GM23338 (cell line): Measurements from ENCODE around the gene CSF1R. TPM values are rescaled to one million over a fixed set of nuclear protein-coding genes. Genes with fewer than 3 reads are reported as not detected.

Source experiments
- ATAC-seq: fragments of 200-7000 bp; cut with Tn5 transposase; 3 replicates; pipeline ENCODE4 v1.9.1; 2020
- DNase-seq: peaks from one replicate; pipeline ENCODE4 v3.0.0-alpha.2; 2015; ENCODE audit warnings: low spot score
- H2AFZ ChIP-seq: fragments of 200-600 bp; sonication (generic); 2 replicates; pipeline ENCODE4 v1.8.0; 2016; ENCODE audit warnings: antibody characterized with exemption, mild to moderate bottlenecking, moderate library complexity
- H3F3A ChIP-seq: fragments of 200-600 bp; sonication (generic); replicated peaks from 2 replicates; pipeline ENCODE4 v1.8.0; 2017; ENCODE audit warnings: antibody characterized with exemption, mixed run types, low read depth
- H3K27ac ChIP-seq: fragments of 200-600 bp; sonication (generic); 2 replicates; pipeline ENCODE4 v1.6.1; 2016; ENCODE audit warnings: low read depth
- H3K27me3 ChIP-seq: fragments of 200-600 bp; sonication (generic); 2 replicates; pipeline ENCODE4 v1.8.0; 2016; ENCODE audit warnings: mild to moderate bottlenecking, mixed run types, moderate library complexity; ENCODE audit not compliant: insufficient read depth
- H3K36me3 ChIP-seq: fragments of 200-600 bp; sonication (generic); 2 replicates; pipeline ENCODE4 v1.8.0; 2016; ENCODE audit warnings: mild to moderate bottlenecking; ENCODE audit not compliant: insufficient read depth
- H3K4me1 ChIP-seq: fragments of 200-600 bp; sonication (generic); 2 replicates; pipeline ENCODE4 v1.8.0; 2016; ENCODE audit warnings: mild to moderate bottlenecking, moderate library complexity; ENCODE audit not compliant: insufficient read depth
- H3K4me2 ChIP-seq: fragments of 200-600 bp; sonication (generic); 2 replicates; pipeline ENCODE4 v1.7.1; 2017; ENCODE audit warnings: mixed run types
- H3K4me3 ChIP-seq: fragments of 200-600 bp; sonication (generic); 2 replicates; pipeline ENCODE4 v1.6.1; 2016; ENCODE audit warnings: mixed run types
- H3K79me2 ChIP-seq: fragments of 200-600 bp; sonication (generic); replicated peaks from 2 replicates; pipeline ENCODE4 v1.8.0; 2017; ENCODE audit warnings: mild to moderate bottlenecking; ENCODE audit not compliant: insufficient read depth
- H3K9me2 ChIP-seq: fragments of 200-600 bp; sonication (generic); 2 replicates; pipeline ENCODE4 v1.8.0; 2017; ENCODE audit not compliant: insufficient read depth
- H4K20me1 ChIP-seq: fragments of 200-600 bp; sonication (generic); replicated peaks from 2 replicates; pipeline ENCODE4 v1.8.0; 2017; ENCODE audit warnings: mild to moderate bottlenecking; ENCODE audit not compliant: insufficient read depth
- H3K27ac Mint-ChIP-seq: 2 replicates; pipeline ENCODE4 v1.8.0; 2020; ENCODE audit warnings: inconsistent platforms, mild to moderate bottlenecking, moderate library complexity, mixed read lengths
- H3K27me3 Mint-ChIP-seq: 3 replicates; pipeline ENCODE4 v1.8.0; 2022; ENCODE audit warnings: low read depth, mild to moderate bottlenecking, moderate library complexity, mixed read lengths, inconsistent platforms; ENCODE audit not compliant: insufficient read depth, poor library complexity
- H3K36me3 Mint-ChIP-seq: 3 replicates; pipeline ENCODE4 v1.8.0; 2021; ENCODE audit warnings: low read depth, mild to moderate bottlenecking, inconsistent platforms, moderate library complexity, mixed read lengths
- H3K4me1 Mint-ChIP-seq: 3 replicates; pipeline ENCODE4 v1.8.0; 2020; ENCODE audit warnings: mild to moderate bottlenecking, inconsistent platforms, mixed read lengths
- H3K4me3 Mint-ChIP-seq: 3 replicates; pipeline ENCODE4 v1.8.0; 2021; ENCODE audit warnings: moderate library complexity, mild to moderate bottlenecking, inconsistent platforms, mixed read lengths
- H3K9me3 Mint-ChIP-seq: 3 replicates; pipeline ENCODE4 v1.8.0; 2020; ENCODE audit warnings: moderate library complexity, mild to moderate bottlenecking, inconsistent platforms, mixed read lengths
- CREB1 ChIP-seq: fragments of 250-450 bp; sonication (Bioruptor Pico); IDR thresholded peaks from 2 replicates; pipeline ENCODE4 v1.5.0; 2020; ENCODE audit warnings: low read depth, mild to moderate bottlenecking, moderate library complexity
- EZH2 ChIP-seq: fragments of 200-600 bp; sonication (generic); IDR thresholded peaks from one replicate; pipeline ENCODE4 v1.8.0; 2017; ENCODE audit warnings: antibody characterized with exemption, mild to moderate bottlenecking, low read depth; ENCODE audit not compliant: unreplicated experiment
- EZH2phosphoT487 ChIP-seq: fragments of 200-600 bp; sonication (generic); IDR thresholded peaks from one replicate; pipeline ENCODE4 v1.8.1; 2018; ENCODE audit warnings: antibody characterized with exemption; ENCODE audit not compliant: unreplicated experiment
- JUNB ChIP-seq: IDR thresholded peaks from one replicate; pipeline ENCODE4 v1.6.1; 2016; ENCODE audit warnings: antibody characterized with exemption; ENCODE audit not compliant: unreplicated experiment
- NANOG ChIP-seq: IDR thresholded peaks from 2 replicates; pipeline ENCODE4 v1.6.1; 2016; ENCODE audit warnings: antibody characterized with exemption, borderline replicate concordance
- POLR2AphosphoS5 ChIP-seq: IDR thresholded peaks from 2 replicates; pipeline ENCODE4 v1.6.1; 2016; ENCODE audit warnings: antibody characterized with exemption, low read depth
- STAT1 ChIP-seq: IDR thresholded peaks from one replicate; pipeline ENCODE4 v1.6.1; 2016; ENCODE audit warnings: antibody characterized with exemption; ENCODE audit not compliant: unreplicated experiment
- ZNF114 ChIP-seq: fragments of 250-450 bp; sonication (Bioruptor Pico); IDR thresholded peaks from 2 replicates; pipeline ENCODE4 v1.5.0; 2020; ENCODE audit warnings: mild to moderate bottlenecking, moderate library complexity
- ZNF331 ChIP-seq: fragments of 250-450 bp; sonication (Bioruptor Pico); IDR thresholded peaks from 2 replicates; pipeline ENCODE4 v1.5.0; 2020; ENCODE audit warnings: low read depth, mild to moderate bottlenecking, moderate library complexity
- polyA plus RNA-seq: library from polyadenylated mRNA; unstranded; fragments of >200 nt; fragmentation: Nextera tagmentation; extraction: Ambion mirVana; gene quantifications from 2 replicates; pipeline ENCODE4 v1.2.1, GENCODE V29; 2016
- total RNA-seq: library from RNA; depleted of rRNA; stranded (reverse); fragments of >200 nt; shearing (Covaris generic); gene quantifications from 2 replicates; pipeline ENCODE4 v1.2.3, GENCODE V29; 2014
- TF ChIP-seq, protein P1 (sequence below): IDR thresholded peaks from one replicate; pipeline ENCODE4 v1.6.1; 2018; ENCODE audit warnings: antibody characterized with exemption; ENCODE audit not compliant: unreplicated experiment
- TF ChIP-seq, protein P2 (sequence below): IDR thresholded peaks from 2 replicates; pipeline ENCODE4 v1.6.1; 2016; ENCODE audit warnings: antibody characterized with exemption
- TF ChIP-seq, protein P3 (sequence below), 2 experiments: fragments of 200-600 bp in 1 of 2; sonication (generic) in 1 of 2; conservative IDR thresholded peaks; 2 replicates each; pipeline versions ENCODE4 v1.5.1 to v1.6.1; 2016 to 2017; ENCODE audit warnings: antibody characterized with exemption in 2 of 2, low read depth in 2 of 2, mild to moderate bottlenecking in 2 of 2, moderate library complexity in 1 of 2

Gene CSF1R
- total and polyA plus RNA-seq, 2 experiments from 2014 or later = 0.21 TPM; not detected in 1

DNA sequence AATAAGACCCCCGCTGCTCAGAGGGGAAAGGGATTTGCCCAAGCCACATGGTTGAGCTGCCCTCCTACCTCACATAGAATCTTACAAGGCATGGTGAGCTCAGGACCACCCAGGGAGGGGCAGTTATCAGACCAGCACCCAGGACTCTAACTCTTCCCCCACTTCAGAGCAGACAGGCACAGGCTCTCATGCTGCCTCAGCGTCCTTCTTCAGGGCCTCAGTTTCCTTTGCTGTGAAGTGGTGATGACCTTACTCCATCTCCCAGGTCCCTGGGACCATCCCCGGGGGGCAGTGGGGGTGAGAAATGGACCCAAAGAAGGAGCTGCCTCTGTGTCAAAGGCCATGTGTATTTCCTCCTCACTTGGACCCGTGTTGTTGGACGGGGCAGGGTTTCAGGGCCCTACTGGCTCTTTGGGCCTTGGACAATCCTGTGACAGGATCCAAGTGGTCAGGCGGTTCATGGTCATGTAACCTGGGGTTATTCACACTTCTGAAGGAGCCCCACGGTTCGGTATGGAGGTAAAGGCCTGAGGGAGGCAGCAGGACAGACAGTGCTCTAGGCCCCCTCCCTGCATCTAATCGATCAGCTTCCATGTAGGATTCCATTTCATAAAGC, 31.7 kb upstream of the CSF1R start:
- H3K27me3 ChIP-seq = no peaks in the 10 kb centered on the region
- peaks cover 12% of the 10 kb centered on the region for H3K27me3 Mint-ChIP-seq
- ATAC-seq (no peak), DNase-seq (no peak)
- H3K4me1 ChIP-seq = no peaks in the 10 kb centered on the region
- H3K79me2 ChIP-seq = no peaks in the 10 kb centered on the region
- no peak overlapping the region for H3K4me3 Mint-ChIP-seq
- no peaks in the 10 kb centered on the region for H3K9me3 Mint-ChIP-seq
- no peaks in the 10 kb centered on the region for H3K9me2 ChIP-seq
- no peak overlapping the region for H3K4me3 ChIP-seq
- no peak overlapping the region for H3K27ac ChIP-seq
- H3K36me3 Mint-ChIP-seq = no peaks in the 10 kb centered on the region
- no peaks in the 10 kb centered on the region for H4K20me1 ChIP-seq
- H3K36me3 ChIP-seq = no peaks in the 10 kb centered on the region
- peaks cover 18% of the 10 kb centered on the region; the same call in 2 of the 3 replicates for H3K4me1 Mint-ChIP-seq
- no peaks in the 10 kb centered on the region for H3F3A ChIP-seq
- no peak overlapping the region for H2AFZ ChIP-seq
- H3K4me2 ChIP-seq = no peak overlapping the region
- H3K27ac Mint-ChIP-seq = no peak overlapping the region
- TF ChIP-seq, protein P1, sequence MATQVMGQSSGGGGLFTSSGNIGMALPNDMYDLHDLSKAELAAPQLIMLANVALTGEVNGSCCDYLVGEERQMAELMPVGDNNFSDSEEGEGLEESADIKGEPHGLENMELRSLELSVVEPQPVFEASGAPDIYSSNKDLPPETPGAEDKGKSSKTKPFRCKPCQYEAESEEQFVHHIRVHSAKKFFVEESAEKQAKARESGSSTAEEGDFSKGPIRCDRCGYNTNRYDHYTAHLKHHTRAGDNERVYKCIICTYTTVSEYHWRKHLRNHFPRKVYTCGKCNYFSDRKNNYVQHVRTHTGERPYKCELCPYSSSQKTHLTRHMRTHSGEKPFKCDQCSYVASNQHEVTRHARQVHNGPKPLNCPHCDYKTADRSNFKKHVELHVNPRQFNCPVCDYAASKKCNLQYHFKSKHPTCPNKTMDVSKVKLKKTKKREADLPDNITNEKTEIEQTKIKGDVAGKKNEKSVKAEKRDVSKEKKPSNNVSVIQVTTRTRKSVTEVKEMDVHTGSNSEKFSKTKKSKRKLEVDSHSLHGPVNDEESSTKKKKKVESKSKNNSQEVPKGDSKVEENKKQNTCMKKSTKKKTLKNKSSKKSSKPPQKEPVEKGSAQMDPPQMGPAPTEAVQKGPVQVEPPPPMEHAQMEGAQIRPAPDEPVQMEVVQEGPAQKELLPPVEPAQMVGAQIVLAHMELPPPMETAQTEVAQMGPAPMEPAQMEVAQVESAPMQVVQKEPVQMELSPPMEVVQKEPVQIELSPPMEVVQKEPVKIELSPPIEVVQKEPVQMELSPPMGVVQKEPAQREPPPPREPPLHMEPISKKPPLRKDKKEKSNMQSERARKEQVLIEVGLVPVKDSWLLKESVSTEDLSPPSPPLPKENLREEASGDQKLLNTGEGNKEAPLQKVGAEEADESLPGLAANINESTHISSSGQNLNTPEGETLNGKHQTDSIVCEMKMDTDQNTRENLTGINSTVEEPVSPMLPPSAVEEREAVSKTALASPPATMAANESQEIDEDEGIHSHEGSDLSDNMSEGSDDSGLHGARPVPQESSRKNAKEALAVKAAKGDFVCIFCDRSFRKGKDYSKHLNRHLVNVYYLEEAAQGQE = no peak
- no peak for TF ChIP-seq JUNB
- TF ChIP-seq ZNF114 (CRISPR knock-in tag) = no peak
- TF ChIP-seq CREB1 (CRISPR knock-in tag) = no peak

DNA sequence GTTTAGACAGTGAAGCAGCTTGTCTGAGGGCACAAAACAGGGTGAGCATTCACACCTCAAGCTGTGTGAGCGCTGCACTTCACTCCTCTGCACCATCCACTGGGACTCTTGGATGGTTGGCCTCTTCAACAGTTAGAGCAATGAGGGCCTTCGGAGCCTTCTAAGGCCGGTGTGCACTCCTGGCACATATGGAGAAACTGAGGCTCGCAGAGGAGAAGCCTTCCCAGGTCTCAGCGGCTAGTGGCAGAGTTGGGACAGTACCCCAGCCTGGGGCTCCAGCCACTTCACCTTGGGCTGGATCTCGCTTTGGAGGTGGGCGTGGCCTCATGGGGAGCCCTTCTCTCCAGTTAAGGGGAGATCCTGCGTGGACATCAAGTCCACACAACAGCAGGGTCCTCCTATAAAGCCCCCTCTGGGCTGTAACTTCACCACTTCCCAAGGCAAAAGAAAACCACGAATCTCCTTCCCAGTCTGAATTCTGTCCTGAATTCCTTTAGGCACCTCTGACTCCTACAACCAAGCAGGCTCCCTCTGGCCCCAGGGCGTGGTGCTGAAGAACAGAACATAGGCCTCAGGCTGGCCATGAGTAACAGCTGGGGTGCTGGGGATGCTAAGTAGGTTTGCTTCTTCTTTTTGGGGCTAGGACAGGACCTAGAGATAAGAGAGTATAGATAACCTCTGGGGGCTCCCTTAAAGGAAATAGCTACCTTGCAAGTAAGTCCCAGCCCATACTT, 30.5 kb upstream of the CSF1R start:
- H3K4me3 Mint-ChIP-seq = no peak overlapping the region
- H3K79me2 ChIP-seq = no peaks in the 10 kb centered on the region
- H3K4me3 ChIP-seq = no peak overlapping the region
- H3K36me3 ChIP-seq = no peaks in the 10 kb centered on the region
- H3K4me1 Mint-ChIP-seq = peaks cover 16% of the 10 kb centered on the region; the same call in 2 of the 3 replicates
- peaks cover 12% of the 10 kb centered on the region for H3K27me3 Mint-ChIP-seq
- no peaks in the 10 kb centered on the region for H3F3A ChIP-seq
- ATAC-seq (no peak), DNase-seq (no peak)
- H3K9me2 ChIP-seq = no peaks in the 10 kb centered on the region
- H2AFZ ChIP-seq = no peak overlapping the region
- H3K4me1 ChIP-seq = no peaks in the 10 kb centered on the region
- no peak overlapping the region for H3K27ac ChIP-seq
- no peaks in the 10 kb centered on the region for H3K36me3 Mint-ChIP-seq
- no peaks in the 10 kb centered on the region for H4K20me1 ChIP-seq
- H3K27ac Mint-ChIP-seq = no peak overlapping the region
- H3K4me2 ChIP-seq = no peak overlapping the region
- H3K27me3 ChIP-seq = no peaks in the 10 kb centered on the region
- no peaks in the 10 kb centered on the region for H3K9me3 Mint-ChIP-seq
- TF ChIP-seq, protein P2, sequence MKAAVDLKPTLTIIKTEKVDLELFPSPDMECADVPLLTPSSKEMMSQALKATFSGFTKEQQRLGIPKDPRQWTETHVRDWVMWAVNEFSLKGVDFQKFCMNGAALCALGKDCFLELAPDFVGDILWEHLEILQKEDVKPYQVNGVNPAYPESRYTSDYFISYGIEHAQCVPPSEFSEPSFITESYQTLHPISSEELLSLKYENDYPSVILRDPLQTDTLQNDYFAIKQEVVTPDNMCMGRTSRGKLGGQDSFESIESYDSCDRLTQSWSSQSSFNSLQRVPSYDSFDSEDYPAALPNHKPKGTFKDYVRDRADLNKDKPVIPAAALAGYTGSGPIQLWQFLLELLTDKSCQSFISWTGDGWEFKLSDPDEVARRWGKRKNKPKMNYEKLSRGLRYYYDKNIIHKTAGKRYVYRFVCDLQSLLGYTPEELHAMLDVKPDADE = no peak
- no peak for TF ChIP-seq NANOG
- no peak for TF ChIP-seq EZH2
- no peak for TF ChIP-seq ZNF114 (CRISPR knock-in tag)
- no peak for TF ChIP-seq EZH2phosphoT487
- no peak for TF ChIP-seq POLR2AphosphoS5
- no peak for TF ChIP-seq JUNB
- TF ChIP-seq STAT1 = no peak
- no peak for TF ChIP-seq ZNF331
- TF ChIP-seq, protein P3, sequence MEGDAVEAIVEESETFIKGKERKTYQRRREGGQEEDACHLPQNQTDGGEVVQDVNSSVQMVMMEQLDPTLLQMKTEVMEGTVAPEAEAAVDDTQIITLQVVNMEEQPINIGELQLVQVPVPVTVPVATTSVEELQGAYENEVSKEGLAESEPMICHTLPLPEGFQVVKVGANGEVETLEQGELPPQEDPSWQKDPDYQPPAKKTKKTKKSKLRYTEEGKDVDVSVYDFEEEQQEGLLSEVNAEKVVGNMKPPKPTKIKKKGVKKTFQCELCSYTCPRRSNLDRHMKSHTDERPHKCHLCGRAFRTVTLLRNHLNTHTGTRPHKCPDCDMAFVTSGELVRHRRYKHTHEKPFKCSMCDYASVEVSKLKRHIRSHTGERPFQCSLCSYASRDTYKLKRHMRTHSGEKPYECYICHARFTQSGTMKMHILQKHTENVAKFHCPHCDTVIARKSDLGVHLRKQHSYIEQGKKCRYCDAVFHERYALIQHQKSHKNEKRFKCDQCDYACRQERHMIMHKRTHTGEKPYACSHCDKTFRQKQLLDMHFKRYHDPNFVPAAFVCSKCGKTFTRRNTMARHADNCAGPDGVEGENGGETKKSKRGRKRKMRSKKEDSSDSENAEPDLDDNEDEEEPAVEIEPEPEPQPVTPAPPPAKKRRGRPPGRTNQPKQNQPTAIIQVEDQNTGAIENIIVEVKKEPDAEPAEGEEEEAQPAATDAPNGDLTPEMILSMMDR (conservative IDR thresholded peaks at IDR 0.05; ENCODE audit: low read depth in 2 of 2) = no peak
